HepG2 (cell line): Measurements from ENCODE around the gene S100A6. TPM values are rescaled to one million over a fixed set of nuclear protein-coding genes. Genes with fewer than 3 reads are reported as not detected.

Experiments used
- ATF5 ChIP-seq: sonication (generic); formaldehyde crosslinking; IDR thresholded peaks from 2 replicates; pipeline ENCODE4 v1.4.0; 2020; ENCODE audit warnings: mild to moderate bottlenecking, low read depth, missing genetic modification reagents
- EP300 ChIP-seq, 3 experiments: sonication (generic) in 1 of 3; formaldehyde crosslinking in 1 of 3; IDR thresholded peaks; 2 replicates each; pipeline versions ENCODE4 v1.5.1 to v1.6.1; 2011 to 2020; ENCODE audit warnings: low read depth in 2 of 3, low read length in 2 of 3, borderline replicate concordance in 1 of 3, improper control_type of control experiment in 1 of 3, mild to moderate bottlenecking in 1 of 3, missing genetic modification reagents in 1 of 3, moderate library complexity in 1 of 3
- ERF ChIP-seq: IDR thresholded peaks from 2 replicates; pipeline ENCODE4 v1.6.1; 2018; ENCODE audit warnings: missing biosample characterization, missing genetic modification reagents
- KLF11 ChIP-seq: IDR thresholded peaks from 2 replicates; pipeline ENCODE4 v1.6.1; 2016; ENCODE audit warnings: missing compliant biosample characterization
- LCORL ChIP-seq, 2 experiments: fragments of 450-650 bp in 1 of 2; sonication (generic) in 1 of 2; formaldehyde crosslinking in 1 of 2; IDR thresholded peaks; 2 replicates each; pipeline versions ENCODE4 v1.5.0 to v1.6.1; 2017 to 2020; ENCODE audit warnings: antibody characterized with exemption in 1 of 2, missing genetic modification reagents in 1 of 2
- MBNL3 ChIP-seq: fragments of 250-450 bp; sonication (Bioruptor Pico); conservative IDR thresholded peaks from 2 replicates; pipeline ENCODE4 v1.8.0; 2022; ENCODE audit warnings: mild to moderate bottlenecking, inconsistent platforms
- PLSCR1 ChIP-seq: sonication (generic); formaldehyde crosslinking; IDR thresholded peaks from 2 replicates; pipeline ENCODE4 v1.5.0; 2020; ENCODE audit warnings: missing genetic modification reagents, mild to moderate bottlenecking, borderline replicate concordance
- PPARG ChIP-seq: conservative IDR thresholded peaks from 2 replicates; pipeline ENCODE4 v1.6.1; 2016; ENCODE audit warnings: missing biosample characterization, missing genetic modification reagents
- SRSF4 ChIP-seq: fragments of 200-400 bp; formaldehyde crosslinking; IDR thresholded peaks from one replicate; pipeline ENCODE4 v1.6.1; 2018; ENCODE audit warnings: mild to moderate bottlenecking, low read depth, low read length, moderate library complexity; ENCODE audit not compliant: poor library complexity, severe bottlenecking
- TRAFD1 ChIP-seq: sonication (generic); formaldehyde crosslinking; IDR thresholded peaks from 2 replicates; pipeline ENCODE4 v1.5.1; 2020; ENCODE audit warnings: missing genetic modification reagents, mild to moderate bottlenecking, borderline replicate concordance
- ZGPAT ChIP-seq: IDR thresholded peaks from 2 replicates; pipeline ENCODE4 v1.6.1; 2016; ENCODE audit warnings: mild to moderate bottlenecking
- ZHX1 ChIP-seq: sonication (generic); formaldehyde crosslinking; IDR thresholded peaks from 2 replicates; pipeline ENCODE4 v1.8.1; 2022; ENCODE audit warnings: low read depth, mild to moderate bottlenecking, missing genetic modification reagents
- ZNF430 ChIP-seq: sonication (generic); formaldehyde crosslinking; IDR thresholded peaks from 2 replicates; pipeline ENCODE4 v1.9.0; 2021; ENCODE audit warnings: mild to moderate bottlenecking, missing genetic modification reagents
- ZNF687 ChIP-seq: sonication (generic); formaldehyde crosslinking; IDR thresholded peaks from 2 replicates; pipeline ENCODE4 v1.5.1; 2020; ENCODE audit warnings: mild to moderate bottlenecking, missing genetic modification reagents, moderate library complexity
- polyA plus RNA-seq, 8 experiments: library from polyadenylated mRNA; depleted of rRNA in 3 of 8; stranded (reverse) in 7 of 8; unstranded in 1 of 8; fragments of >200 nt; fragmentation: Illumina TruSeq in 4 of 8; extraction: Trizol in 4 of 8; gene quantifications; 2 replicates each; pipeline versions ENCODE4 v1.2.1 to v1.2.3, GENCODE V29; 2011 to 2016; ENCODE audit warnings: low read depth in 4 of 8, missing spikeins in 1 of 8, mixed read lengths in 1 of 8; ENCODE audit not compliant: insufficient read depth in 1 of 8
- total RNA-seq, 5 experiments: library from RNA; depleted of rRNA; stranded (reverse); fragments of >200 nt; fragmentation: Illumina TruSeq; extraction: Trizol; gene quantifications; 2 replicates each; pipeline ENCODE4 v1.2.3, GENCODE V29; 2016; ENCODE audit warnings: low read depth in 1 of 5

The S100A6 gene
- total and polyA plus RNA-seq, 2 of the 13 experiments (the other 11 are each of a cell fraction or from before 2014, with no cell fraction given) = 72.9 to 85.0 TPM

GRCh38 chr1:153532769-153533599 lies 2.8 kb downstream of the S100A6 start (continued):
- TF ChIP-seq ZHX1 (CRISPR knock-in tag) (no peak), ATF5 (CRISPR knock-in tag) (no peak), MBNL3 (CRISPR knock-in tag) (no peak), TRAFD1 (CRISPR knock-in tag) (no peak), ZGPAT (peak; percentile 46; the same call in 1 of the 2 replicates), PPARG (0 out of 2 replicates have a peak, but pooled peaks have one; percentile 33), ZNF430 (CRISPR knock-in tag) (no peak; the same call in 1 of the 2 replicates), KLF11 (CRISPR knock-in tag) (no peak), PLSCR1 (no peak), SRSF4 (no peak), ERF (CRISPR knock-in tag) (0 out of 2 replicates have a peak, but pooled peaks have one; percentile 38), LCORL (IDR thresholded peaks at IDR 0.05) (no peak), LCORL (CRISPR knock-in tag; IDR thresholded peaks at IDR 0.05) (peak; percentile 50), ZNF687 (CRISPR knock-in tag) (peak; percentile 70), EP300 (IDR thresholded peaks at IDR 0.05; ENCODE audit: low read depth in 2 of 2, low read length in 2 of 2) (no peak), EP300 (CRISPR knock-in tag; IDR thresholded peaks at IDR 0.05; ENCODE audit: borderline replicate concordance) (no peak)
